Measurements from ENCODE around the gene VSIG8. TPM values are rescaled to one million over a fixed set of nuclear protein-coding genes. Genes with fewer than 3 reads are reported as not detected.
"Not testable (repeated sequence)": the region's sequence is repeated elsewhere in the genome, so short reads cannot be mapped to it uniquely, and the experiment has no call there.

Gene VSIG8
- total RNA-seq, 1 experiment from 2014 or later: not detected

DNA sequence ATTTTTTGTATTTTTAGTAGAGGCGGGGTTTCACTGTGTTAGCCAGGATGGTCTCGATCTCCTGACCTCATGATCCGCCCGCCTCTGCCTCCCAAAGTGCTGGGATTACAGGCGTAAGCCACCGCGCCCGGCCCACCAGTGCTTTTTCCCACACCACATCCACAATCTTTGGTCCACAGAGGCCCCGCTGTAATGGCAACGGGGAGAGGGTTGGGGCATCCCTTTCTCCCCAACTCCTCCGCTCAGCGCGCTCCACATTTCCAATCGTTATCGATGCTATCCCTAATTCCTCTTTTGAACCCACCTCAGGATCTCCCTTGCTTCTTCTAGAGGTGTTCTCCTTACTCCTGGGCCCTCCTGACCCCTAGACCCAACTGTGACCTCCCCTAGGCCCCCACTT lies 37.2 kb upstream of the VSIG8 start:
- not testable (repeated sequence) for H2AFZ ChIP-seq (ENCODE audit: low read length); H3K79me2 ChIP-seq (ENCODE audit: low read length); H3K4me3 ChIP-seq (ENCODE audit: low read length); H3K4me2 ChIP-seq (ENCODE audit: low read depth, low read length, poor library complexity, severe bottlenecking); H3K36me3 ChIP-seq (ENCODE audit: insufficient read depth, low read length); H3K9me3 ChIP-seq (ENCODE audit: low read length); H3K27me3 ChIP-seq (ENCODE audit: low read length); H4K20me1 ChIP-seq (ENCODE audit: insufficient read depth, low read depth, low read length); H3K9ac ChIP-seq (ENCODE audit: low read length); DNase-seq; H3K4me1 ChIP-seq (ENCODE audit: low read length); H3K9me2 ChIP-seq (replicated peaks; ENCODE audit: insufficient read depth, low read length); H3K27ac ChIP-seq (ENCODE audit: low read length)

DNA sequence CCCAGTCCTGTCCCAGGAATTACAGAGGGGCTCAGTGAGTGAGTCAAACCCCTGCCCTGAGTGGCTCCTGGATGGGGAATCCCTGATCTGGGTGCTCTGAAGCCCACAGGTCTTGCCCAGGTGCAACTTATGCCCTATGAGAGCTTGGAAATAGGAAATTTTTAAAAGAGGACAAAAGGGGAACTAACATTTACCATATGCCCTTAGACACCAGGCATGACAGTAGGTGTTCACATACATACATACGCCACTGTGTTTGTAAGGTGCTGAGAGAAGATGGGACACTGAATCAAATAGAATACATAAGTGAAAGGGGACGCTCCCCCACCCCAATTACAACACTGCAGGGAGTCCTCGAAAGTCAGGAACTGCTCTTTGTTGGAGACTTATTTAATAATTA lies 36.1 kb upstream of the VSIG8 start:
- Histone ChIP-seq H3K79me2 (ENCODE audit: low read length) (no peaks in the 10 kb centered on the region), H3K9me2 (replicated peaks; ENCODE audit: insufficient read depth, low read length) (no peaks in the 10 kb centered on the region), H3K9me3 (ENCODE audit: low read length) (no peaks in the 10 kb centered on the region), H3K27ac (ENCODE audit: low read length) (no peak overlapping the region), H3K9ac (ENCODE audit: low read length) (no peak overlapping the region), H2AFZ (ENCODE audit: low read length) (no peak overlapping the region), H3K4me1 (ENCODE audit: low read length) (no peaks in the 10 kb centered on the region), H3K4me2 (ENCODE audit: low read depth, low read length, poor library complexity, severe bottlenecking) (no peak overlapping the region), H3K4me3 (ENCODE audit: low read length) (no peak overlapping the region), H4K20me1 (ENCODE audit: insufficient read depth, low read depth, low read length) (no peaks in the 10 kb centered on the region), H3K27me3 (ENCODE audit: low read length) (no peaks in the 10 kb centered on the region), H3K36me3 (ENCODE audit: insufficient read depth, low read length) (no peaks in the 10 kb centered on the region)
- DNase-seq: no peak

DNA sequence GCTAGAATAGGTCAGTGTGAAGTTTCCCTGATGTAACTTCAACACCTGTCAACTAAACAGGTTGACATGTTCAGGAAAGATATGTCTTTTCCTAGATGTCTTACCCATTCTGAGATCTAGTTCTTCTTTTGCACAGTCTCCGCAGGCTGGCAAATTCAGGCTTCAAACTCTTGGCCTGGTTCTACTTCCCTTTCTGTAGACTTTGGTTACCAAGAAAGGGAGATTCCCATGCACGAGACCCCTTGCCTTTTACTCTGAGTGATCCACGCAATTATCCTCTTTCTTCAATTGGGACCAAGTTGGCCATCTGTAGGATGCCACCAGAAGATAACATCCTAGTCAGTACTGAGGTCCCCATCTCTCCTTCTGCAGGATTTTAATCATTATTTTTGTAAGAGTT lies 35.5 kb upstream of the VSIG8 start:
- Histone ChIP-seq H3K27me3 (ENCODE audit: low read length) (no peaks in the 10 kb centered on the region), H3K36me3 (ENCODE audit: insufficient read depth, low read length) (no peaks in the 10 kb centered on the region), H3K4me1 (ENCODE audit: low read length) (no peaks in the 10 kb centered on the region), H3K9me3 (ENCODE audit: low read length) (no peaks in the 10 kb centered on the region), H3K9ac (ENCODE audit: low read length) (no peak overlapping the region), H3K9me2 (replicated peaks; ENCODE audit: insufficient read depth, low read length) (no peaks in the 10 kb centered on the region), H4K20me1 (ENCODE audit: insufficient read depth, low read depth, low read length) (no peaks in the 10 kb centered on the region), H2AFZ (ENCODE audit: low read length) (no peak overlapping the region), H3K4me2 (ENCODE audit: low read depth, low read length, poor library complexity, severe bottlenecking) (no peak overlapping the region), H3K27ac (ENCODE audit: low read length) (no peak overlapping the region), H3K79me2 (ENCODE audit: low read length) (no peaks in the 10 kb centered on the region), H3K4me3 (ENCODE audit: low read length) (no peak overlapping the region)
- no peak for DNase-seq

DNA sequence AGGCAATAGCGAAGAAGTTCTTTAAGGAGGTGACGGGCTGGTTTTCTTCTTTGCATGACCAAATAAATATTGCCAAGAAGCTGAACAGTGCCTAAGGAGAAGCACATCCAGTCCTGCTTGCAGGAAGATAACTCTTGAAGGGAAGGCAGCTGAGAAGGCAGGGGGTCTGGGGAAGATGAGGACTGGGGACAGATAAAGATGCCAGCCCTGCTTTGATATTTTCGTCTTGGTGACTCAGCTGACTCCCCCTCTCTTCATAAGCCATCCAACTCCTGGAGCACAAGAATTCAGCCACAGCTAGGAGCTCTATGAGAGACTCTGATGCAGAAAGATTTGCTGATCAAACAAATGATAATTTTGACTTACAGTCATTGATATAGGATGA lies 34.1 kb upstream of the VSIG8 start:
- H3K4me2 ChIP-seq (ENCODE audit: low read depth, low read length, poor library complexity, severe bottlenecking): no peak overlapping the region
- no peak for DNase-seq
- no peak overlapping the region for H3K27ac ChIP-seq (ENCODE audit: low read length)
- H3K9me3 ChIP-seq (ENCODE audit: low read length): no peaks in the 10 kb centered on the region
- H3K4me1 ChIP-seq (ENCODE audit: low read length): no peaks in the 10 kb centered on the region
- H3K4me3 ChIP-seq (ENCODE audit: low read length): no peak overlapping the region
- no peak overlapping the region for H3K9ac ChIP-seq (ENCODE audit: low read length)
- no peak overlapping the region for H2AFZ ChIP-seq (ENCODE audit: low read length)
- no peaks in the 10 kb centered on the region for H3K9me2 ChIP-seq (replicated peaks; ENCODE audit: insufficient read depth, low read length)
- H3K27me3 ChIP-seq (ENCODE audit: low read length): no peaks in the 10 kb centered on the region
- no peaks in the 10 kb centered on the region for H3K36me3 ChIP-seq (ENCODE audit: insufficient read depth, low read length)
- no peaks in the 10 kb centered on the region for H3K79me2 ChIP-seq (ENCODE audit: low read length)
- H4K20me1 ChIP-seq (ENCODE audit: insufficient read depth, low read depth, low read length): no peaks in the 10 kb centered on the region

DNA sequence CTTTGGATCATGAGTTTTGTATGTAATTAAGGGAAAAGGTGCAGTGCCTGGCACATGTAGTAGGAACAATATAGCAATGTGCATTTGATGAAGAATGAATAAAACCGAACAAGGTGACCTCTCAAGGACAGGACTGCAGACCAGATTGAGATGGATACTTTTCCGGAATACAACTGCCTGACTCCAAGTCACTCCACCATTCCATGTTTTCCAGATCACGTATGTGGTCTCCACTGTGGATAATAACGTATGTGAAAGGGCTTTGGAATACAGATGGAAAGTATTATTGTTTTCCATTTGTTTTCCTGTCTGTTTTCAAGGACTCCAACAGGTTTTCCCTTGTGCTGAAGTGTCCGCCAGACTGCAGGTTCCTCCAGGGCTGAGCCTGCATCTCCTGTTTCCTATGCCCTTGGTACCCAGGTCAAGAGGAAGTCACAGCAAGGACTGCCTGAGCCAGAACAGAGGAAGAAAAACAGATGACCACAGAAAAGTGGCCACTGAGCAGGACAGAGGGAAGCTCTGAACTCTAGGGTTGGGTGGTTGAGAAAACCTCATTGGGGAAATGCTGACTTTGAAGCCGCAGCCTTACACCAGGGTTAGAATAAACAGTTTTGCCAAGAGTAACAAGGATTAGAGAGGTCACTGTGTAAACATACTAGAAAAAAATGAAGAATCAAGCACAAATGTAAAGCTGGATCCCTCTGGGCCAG lies 33.5 kb upstream of the VSIG8 start:
- H3K27ac ChIP-seq (ENCODE audit: low read length): no peak overlapping the region
- H3K4me2 ChIP-seq (ENCODE audit: low read depth, low read length, poor library complexity, severe bottlenecking): no peak overlapping the region
- no peak overlapping the region for H3K9ac ChIP-seq (ENCODE audit: low read length)
- no peak overlapping the region for H2AFZ ChIP-seq (ENCODE audit: low read length)
- no peaks in the 10 kb centered on the region for H3K27me3 ChIP-seq (ENCODE audit: low read length)
- H3K4me1 ChIP-seq (ENCODE audit: low read length): no peaks in the 10 kb centered on the region
- H3K79me2 ChIP-seq (ENCODE audit: low read length): no peaks in the 10 kb centered on the region
- no peaks in the 10 kb centered on the region for H3K9me3 ChIP-seq (ENCODE audit: low read length)
- H3K36me3 ChIP-seq (ENCODE audit: insufficient read depth, low read length): no peaks in the 10 kb centered on the region
- DNase-seq: no peak
- H3K9me2 ChIP-seq (replicated peaks; ENCODE audit: insufficient read depth, low read length): no peaks in the 10 kb centered on the region
- H4K20me1 ChIP-seq (ENCODE audit: insufficient read depth, low read depth, low read length): no peaks in the 10 kb centered on the region
- H3K4me3 ChIP-seq (ENCODE audit: low read length): no peak overlapping the region

DNA sequence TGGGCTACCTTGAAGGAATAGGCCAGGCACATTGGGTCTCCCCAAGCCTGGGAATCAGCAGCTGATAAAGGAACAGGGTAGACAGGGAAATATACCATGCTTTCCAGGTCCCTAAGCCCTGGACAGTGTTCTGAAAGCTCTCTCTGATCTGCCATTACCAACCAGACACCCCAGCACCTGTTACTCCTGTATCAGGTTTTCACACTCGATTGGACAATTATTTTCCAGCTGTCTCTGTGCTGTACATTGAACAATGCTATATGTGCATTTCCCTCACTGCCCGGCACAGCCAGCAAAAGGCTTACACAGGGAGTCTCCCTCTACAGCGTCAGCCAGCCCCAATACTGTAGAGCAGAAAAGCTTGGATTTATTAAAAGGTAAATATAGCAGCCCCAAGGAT lies 32.8 kb upstream of the VSIG8 start:
- H2AFZ ChIP-seq (ENCODE audit: low read length): no peak overlapping the region
- DNase-seq: no peak
- no peaks in the 10 kb centered on the region for H3K27me3 ChIP-seq (ENCODE audit: low read length)

DNA sequence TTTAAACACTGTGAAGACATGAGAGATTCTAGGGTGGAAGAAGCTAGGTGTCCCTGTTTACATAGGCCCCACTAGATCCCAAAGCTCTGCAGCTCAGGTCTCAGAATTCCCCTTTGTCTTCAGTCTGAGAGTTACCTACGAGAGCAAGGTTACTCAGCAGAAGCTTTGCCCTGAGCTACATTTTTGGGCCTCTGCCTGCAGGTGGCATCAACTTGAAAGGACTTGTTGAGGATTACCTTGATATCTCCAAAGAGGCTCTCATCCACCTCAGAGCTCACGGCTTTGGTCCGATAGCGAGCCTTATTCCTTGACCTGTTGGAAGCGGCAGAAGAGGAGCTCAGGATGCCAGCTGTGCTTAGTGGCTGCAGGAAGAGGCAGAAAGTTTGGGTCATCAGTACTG lies 30.5 kb upstream of the VSIG8 start:
- DNase-seq: peak; percentile 50
- Histone ChIP-seq H3K4me3 (ENCODE audit: low read length) (no peak overlapping the region), H3K79me2 (ENCODE audit: low read length) (no peaks in the 10 kb centered on the region), H3K9me3 (ENCODE audit: low read length) (no peaks in the 10 kb centered on the region), H3K9me2 (replicated peaks; ENCODE audit: insufficient read depth, low read length) (no peaks in the 10 kb centered on the region), H3K4me2 (ENCODE audit: low read depth, low read length, poor library complexity, severe bottlenecking) (no peak overlapping the region), H3K36me3 (ENCODE audit: insufficient read depth, low read length) (no peaks in the 10 kb centered on the region), H3K9ac (ENCODE audit: low read length) (no peak overlapping the region), H3K4me1 (ENCODE audit: low read length) (peaks cover 17% of the 10 kb centered on the region), H2AFZ (ENCODE audit: low read length) (no peak overlapping the region), H3K27ac (ENCODE audit: low read length) (no peak overlapping the region), H3K27me3 (ENCODE audit: low read length) (no peaks in the 10 kb centered on the region), H4K20me1 (ENCODE audit: insufficient read depth, low read depth, low read length) (no peaks in the 10 kb centered on the region)

More for the DNA sequence above, 32.8 kb upstream of the VSIG8 start:
- Histone ChIP-seq H3K9me2 (replicated peaks; ENCODE audit: insufficient read depth, low read length) (no peaks in the 10 kb centered on the region), H3K4me3 (ENCODE audit: low read length) (no peak overlapping the region), H3K4me1 (ENCODE audit: low read length) (peaks cover 1% of the 10 kb centered on the region), H3K9ac (ENCODE audit: low read length) (no peak overlapping the region), H3K4me2 (ENCODE audit: low read depth, low read length, poor library complexity, severe bottlenecking) (no peak overlapping the region), H3K36me3 (ENCODE audit: insufficient read depth, low read length) (no peaks in the 10 kb centered on the region), H3K79me2 (ENCODE audit: low read length) (no peaks in the 10 kb centered on the region), H3K27ac (ENCODE audit: low read length) (no peak overlapping the region), H4K20me1 (ENCODE audit: insufficient read depth, low read depth, low read length) (no peaks in the 10 kb centered on the region), H3K9me3 (ENCODE audit: low read length) (no peaks in the 10 kb centered on the region)

DNA sequence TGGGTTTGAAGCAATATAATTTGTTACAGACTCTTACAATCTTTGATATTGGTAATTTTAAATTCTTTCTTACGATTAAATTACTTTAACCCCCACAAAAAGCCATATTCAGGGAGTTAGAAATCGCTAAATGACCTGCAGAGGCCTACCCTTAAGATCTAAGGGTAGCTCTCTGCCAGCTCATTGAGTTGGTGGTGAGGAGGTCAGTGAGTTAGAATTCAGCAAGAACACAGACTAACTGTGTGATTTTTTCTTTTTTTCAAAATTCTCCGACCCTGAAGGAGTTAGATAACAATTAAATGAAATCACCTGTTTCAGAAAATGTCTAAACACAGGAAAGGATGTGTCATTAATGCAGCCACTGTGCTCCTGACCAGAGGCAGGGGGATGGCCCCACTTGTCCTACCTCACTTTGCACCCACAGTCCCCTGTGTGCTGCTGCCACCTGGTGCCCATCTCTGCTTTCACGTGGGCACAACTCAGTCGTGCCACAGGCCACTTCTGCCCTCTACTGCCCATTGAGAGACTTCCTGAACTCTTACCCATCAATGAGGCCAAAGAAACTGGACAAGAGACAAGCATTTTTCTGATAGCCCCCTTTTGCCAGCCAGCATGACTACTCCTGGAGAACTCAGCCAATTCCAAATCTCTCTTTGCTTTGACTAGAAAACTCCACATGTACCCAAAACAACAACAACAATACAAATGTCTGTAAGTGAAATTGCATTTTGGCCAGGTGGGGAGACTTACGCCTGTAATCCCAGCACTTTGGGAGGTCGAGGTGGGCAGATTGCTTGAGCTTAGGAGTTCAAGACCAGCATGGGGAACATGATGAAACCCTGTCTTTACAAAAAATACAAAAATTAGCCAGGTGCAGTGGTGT lies 29.1 kb upstream of the VSIG8 start:
- Histone ChIP-seq H3K79me2 (ENCODE audit: low read length) (no peaks in the 10 kb centered on the region), H3K36me3 (ENCODE audit: insufficient read depth, low read length) (no peaks in the 10 kb centered on the region), H3K9ac (ENCODE audit: low read length) (no peak overlapping the region), H3K27ac (ENCODE audit: low read length) (no peak overlapping the region), H3K27me3 (ENCODE audit: low read length) (no peaks in the 10 kb centered on the region), H3K4me1 (ENCODE audit: low read length) (peaks cover 24% of the 10 kb centered on the region), H2AFZ (ENCODE audit: low read length) (no peak overlapping the region), H4K20me1 (ENCODE audit: insufficient read depth, low read depth, low read length) (no peaks in the 10 kb centered on the region), H3K9me2 (replicated peaks; ENCODE audit: insufficient read depth, low read length) (no peaks in the 10 kb centered on the region), H3K9me3 (ENCODE audit: low read length) (no peaks in the 10 kb centered on the region), H3K4me2 (ENCODE audit: low read depth, low read length, poor library complexity, severe bottlenecking) (no peak overlapping the region), H3K4me3 (ENCODE audit: low read length) (no peak overlapping the region)
- peak; percentile 86 for DNase-seq
